HS-27A (cell line): ENCODE results near the gene COL6A5.
"Not testable (repeated sequence)": the region's sequence is repeated elsewhere in the genome, so short reads cannot be mapped to it uniquely, and the experiment has no call there.

Source experiments
- DNase-seq: peaks from one replicate; pipeline ENCODE4 v3.0.0-alpha.2; 2012; ENCODE audit warnings: low read depth, missing footprints

COL6A5 gene, protein sequence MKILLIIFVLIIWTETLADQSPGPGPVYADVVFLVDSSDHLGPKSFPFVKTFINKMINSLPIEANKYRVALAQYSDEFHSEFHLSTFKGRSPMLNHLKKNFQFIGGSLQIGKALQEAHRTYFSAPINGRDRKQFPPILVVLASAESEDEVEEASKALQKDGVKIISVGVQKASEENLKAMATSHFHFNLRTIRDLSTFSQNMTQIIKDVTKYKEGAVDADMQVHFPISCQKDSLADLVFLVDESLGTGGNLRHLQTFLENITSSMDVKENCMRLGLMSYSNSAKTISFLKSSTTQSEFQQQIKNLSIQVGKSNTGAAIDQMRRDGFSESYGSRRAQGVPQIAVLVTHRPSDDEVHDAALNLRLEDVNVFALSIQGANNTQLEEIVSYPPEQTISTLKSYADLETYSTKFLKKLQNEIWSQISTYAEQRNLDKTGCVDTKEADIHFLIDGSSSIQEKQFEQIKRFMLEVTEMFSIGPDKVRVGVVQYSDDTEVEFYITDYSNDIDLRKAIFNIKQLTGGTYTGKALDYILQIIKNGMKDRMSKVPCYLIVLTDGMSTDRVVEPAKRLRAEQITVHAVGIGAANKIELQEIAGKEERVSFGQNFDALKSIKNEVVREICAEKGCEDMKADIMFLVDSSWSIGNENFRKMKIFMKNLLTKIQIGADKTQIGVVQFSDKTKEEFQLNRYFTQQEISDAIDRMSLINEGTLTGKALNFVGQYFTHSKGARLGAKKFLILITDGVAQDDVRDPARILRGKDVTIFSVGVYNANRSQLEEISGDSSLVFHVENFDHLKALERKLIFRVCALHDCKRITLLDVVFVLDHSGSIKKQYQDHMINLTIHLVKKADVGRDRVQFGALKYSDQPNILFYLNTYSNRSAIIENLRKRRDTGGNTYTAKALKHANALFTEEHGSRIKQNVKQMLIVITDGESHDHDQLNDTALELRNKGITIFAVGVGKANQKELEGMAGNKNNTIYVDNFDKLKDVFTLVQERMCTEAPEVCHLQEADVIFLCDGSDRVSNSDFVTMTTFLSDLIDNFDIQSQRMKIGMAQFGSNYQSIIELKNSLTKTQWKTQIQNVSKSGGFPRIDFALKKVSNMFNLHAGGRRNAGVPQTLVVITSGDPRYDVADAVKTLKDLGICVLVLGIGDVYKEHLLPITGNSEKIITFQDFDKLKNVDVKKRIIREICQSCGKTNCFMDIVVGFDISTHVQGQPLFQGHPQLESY (N-terminal part only)

DNA sequence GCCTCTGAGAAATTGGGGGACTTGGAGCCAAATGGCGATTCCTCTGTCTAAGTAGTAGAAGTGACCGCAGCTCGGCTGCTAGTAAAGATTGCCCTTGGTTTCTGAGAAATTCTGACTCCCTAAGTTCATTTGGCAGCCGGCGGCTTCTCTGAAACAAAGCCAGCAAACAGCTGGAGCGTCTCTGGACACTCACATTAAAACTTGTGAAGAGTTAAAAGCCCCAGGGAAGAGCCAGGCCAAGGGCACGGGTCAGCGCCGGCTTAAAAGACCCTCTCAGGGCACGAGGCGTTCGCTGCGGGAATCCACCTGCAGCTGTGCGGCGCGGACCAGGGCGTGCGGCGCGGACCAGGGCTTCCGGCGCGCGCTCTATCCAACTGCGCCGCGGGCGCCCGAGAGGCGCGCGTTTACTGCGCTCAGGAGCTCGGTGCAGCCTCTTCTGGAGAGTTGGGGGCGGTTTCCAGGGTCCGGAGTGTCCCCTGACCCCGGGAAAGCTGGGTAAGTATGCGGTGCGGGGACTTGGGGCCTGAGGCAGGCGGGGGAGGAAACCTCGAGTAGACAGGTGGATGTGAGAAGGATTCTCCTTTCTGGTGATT lies at the start of gene COL6A5:
Gene COL6A5, plus strand, starts transcription at position 186 of the 593 bp plus-strand sequence. CDS start 27,967 bp downstream, outside the sequence.
- no peak for DNase-seq

GRCh38 chr3:130299531-130299930 lies 45.9 kb upstream of the COL6A5 start:
- no peak for DNase-seq

DNA sequence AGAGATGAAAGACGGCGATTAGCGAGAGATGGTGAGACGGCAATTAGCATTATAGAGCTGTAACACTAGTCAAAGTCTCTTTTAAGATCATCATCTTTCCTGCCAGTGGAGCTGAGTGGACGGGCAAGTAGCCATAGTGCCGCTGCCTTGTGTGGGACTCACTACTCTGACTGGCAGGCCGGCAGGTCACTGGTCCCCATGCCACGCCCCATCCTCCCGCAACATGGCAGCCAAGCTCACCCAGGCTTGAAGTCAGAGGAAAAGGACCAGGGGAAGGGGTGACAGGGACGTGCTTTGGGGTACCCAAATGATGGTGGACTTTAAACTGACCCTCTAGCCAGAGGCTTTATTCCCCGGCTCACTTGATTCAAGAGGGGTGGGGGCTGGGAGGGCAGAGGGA lies 44.6 kb upstream of the COL6A5 start:
- DNase-seq, result no peak

- no peak for DNase-seq
These were observed 35.4 kb upstream of the COL6A5 start for GRCh38 chr3:130310109-130310508.

- DNase-seq, result no peak
These were observed 33.1 kb upstream of the COL6A5 start for GRCh38 chr3:130312374-130312773.

DNA sequence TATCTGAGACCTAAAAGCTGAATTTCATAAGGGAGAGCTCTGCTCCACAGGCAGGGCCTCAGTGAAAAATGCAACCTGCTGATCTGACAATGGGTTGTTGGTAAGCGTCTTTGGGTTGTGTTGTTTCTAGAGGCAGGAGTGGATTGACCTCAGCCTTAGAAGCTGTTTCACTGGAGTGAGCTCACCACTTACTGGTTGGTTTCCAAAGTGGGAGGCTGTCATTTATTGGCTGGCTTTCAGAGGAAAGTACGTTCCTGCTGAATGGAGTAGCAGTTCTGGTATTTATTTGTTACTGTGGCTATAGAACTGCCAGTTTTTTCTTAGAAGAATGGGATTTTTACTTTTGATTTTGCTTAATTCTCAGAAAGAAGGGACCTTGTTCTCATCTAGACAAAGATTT lies 29.3 kb upstream of the COL6A5 start:
- DNase-seq, result no peak

- DNase-seq, result no peak
These were observed 22.0 kb upstream of the COL6A5 start for GRCh38 chr3:130323503-130323902.

DNA sequence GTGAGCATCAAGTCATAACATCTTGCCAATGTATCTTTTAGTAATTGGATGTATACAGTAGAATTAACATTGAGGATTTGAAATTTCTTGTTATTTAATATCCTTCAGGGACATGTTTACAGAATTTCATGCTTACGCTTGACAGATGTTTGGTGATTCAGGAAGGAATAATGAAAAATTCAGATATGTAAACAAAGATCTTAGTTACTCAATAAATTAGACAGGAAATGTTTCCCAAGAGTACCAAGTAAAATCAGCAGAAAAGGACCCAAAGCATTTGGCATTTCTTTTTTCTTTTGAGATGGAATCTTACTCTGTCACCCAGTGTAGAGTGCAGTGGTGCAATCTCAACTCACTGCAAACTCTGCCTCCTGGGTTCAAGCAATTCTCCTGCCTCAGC lies 4.7 kb upstream of the COL6A5 start:
- no peak for DNase-seq

DNA sequence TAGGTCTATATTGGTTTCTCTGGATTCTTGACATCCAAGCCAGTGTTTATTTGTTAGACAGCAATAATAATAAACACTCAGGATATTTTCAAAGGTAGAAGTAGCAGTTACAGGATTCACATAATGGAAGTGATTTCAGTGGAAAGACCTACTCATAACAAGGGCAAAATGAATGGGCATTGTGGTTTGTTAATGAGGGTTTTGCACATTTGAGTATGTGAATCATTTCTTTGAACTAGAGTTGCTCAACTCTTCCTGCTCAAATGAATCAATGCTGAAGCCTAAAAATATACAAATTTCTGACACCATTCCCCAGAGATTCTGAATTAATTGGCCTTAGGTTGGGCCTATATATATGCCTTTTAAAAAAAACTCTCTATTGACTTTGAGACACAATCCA lies 4.1 kb upstream of the COL6A5 start:
- DNase-seq, result no peak

- no peak for DNase-seq
These were observed 3.6 kb upstream of the COL6A5 start for GRCh38 chr3:130341882-130342281.

GRCh38 chr3:130342821-130343661 lies 2.4 kb upstream of the COL6A5 start:
- DNase-seq, result no peak

- not testable (repeated sequence) for DNase-seq
These were observed 2.8 kb downstream of the COL6A5 start for GRCh38 chr3:130348258-130348657.

DNA sequence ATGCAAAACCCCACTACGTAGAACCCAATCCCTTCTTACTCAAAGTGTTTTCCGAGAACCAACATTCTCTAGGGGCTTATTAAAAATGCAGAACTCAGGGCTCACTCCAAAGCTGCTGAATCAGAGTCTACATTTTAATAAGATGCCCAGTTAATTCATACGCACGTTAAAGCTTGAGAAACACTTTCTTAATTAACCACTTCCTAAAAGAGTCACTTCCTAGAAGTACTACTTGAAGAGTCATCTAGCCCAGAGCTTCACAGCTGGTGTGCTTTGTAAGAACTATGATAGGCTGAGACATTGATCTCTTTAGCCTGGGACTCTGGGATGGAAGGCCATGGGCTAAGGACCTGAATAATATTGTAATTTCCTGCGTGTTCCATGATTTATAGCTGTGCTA lies 9.0 kb downstream of the COL6A5 start:
- DNase-seq, result no peak

- no peak for DNase-seq
These were observed 28.6 kb downstream of the COL6A5 start for GRCh38 chr3:130374033-130374432.

DNA sequence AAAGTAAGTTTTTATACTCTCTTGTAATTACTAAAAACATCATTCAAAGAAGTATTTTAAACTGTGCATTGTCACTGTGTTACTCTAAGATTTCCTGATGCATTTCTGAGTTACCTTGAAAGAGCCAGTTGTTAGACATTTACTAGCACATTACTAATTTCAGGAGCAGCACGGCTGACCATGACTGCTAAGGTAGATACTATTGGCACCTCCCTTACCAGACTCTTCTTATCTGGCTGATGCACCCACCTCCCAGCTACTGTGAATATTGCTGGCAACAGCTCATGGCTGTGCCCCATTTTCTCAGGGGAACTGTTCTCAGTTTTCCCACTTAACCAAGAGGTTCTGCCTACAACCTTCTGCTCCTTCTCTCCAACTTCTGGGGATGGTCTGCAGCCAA lies 29.4 kb downstream of the COL6A5 start:
- no peak for DNase-seq

- no peak for DNase-seq
These were observed 32.6 kb downstream of the COL6A5 start for GRCh38 chr3:130377960-130378676.

- no peak for DNase-seq
These were observed 33.3 kb downstream of the COL6A5 start for GRCh38 chr3:130378677-130379191.

- no peak for DNase-seq
These were observed 33.8 kb downstream of the COL6A5 start for GRCh38 chr3:130379274-130379673.

DNA sequence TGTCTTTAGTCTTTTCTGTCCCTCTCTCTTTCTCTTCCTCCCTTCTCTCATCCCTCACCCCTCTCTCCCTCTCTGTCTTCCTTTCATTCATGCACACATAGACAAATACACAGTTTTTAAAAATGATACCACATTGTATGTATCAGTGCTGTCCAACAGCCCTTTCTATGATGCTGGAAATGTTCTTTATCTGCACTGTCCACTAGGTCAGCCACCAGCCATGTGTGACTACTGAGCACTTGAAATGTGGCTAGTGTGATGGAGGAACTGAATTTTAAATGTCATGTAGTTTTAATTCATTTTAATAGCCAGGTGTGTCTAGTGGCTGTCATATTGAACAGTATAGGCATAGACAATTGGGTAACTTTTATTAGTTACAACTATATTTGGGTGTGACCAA lies 34.9 kb downstream of the COL6A5 start:
- no peak for DNase-seq

GRCh38 chr3:130383424-130383823 lies 38.0 kb downstream of the COL6A5 start:
- no peak for DNase-seq
